Measurements from ENCODE around the gene TTBK2.

TTBK2 gene

DNA sequence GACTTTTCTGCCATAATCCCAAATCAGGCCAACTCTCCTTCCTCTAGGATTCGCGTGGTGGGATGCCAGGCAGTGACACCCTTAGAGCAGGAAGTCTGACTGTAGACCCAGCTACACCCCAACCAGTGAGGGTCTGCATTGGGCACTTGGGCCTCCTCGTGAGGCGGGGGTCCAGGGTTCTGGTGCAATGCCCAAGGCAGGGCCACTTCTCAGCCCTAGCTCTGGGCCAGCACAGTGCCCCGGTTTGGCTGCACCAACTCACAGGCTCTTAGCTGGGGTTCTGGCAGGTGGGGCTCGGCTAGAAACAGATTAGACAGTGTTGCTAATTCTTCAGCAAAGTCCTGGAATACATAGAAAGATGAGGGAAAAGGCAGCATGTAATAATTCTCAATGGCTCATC lies 196.3 kb downstream of the TTBK2 start:
- Histone ChIP-seq H3K4me3 (replicated peaks; ENCODE audit: insufficient read depth, low read length) (no peak overlapping the region), H3K27me3 (ENCODE audit: insufficient read depth, poor library complexity, severe bottlenecking) (no peaks in the 10 kb centered on the region), H3K27ac (replicated peaks) (no peak overlapping the region)
- no peak for DNase-seq (ENCODE audit: low read depth in 1 of 2, low spot score in 1 of 2)
- TF ChIP-seq SPI1 (IDR thresholded peaks at IDR 0.05; ENCODE audit: borderline replicate concordance, low read depth) = no peak
- TF ChIP-seq, protein P1, sequence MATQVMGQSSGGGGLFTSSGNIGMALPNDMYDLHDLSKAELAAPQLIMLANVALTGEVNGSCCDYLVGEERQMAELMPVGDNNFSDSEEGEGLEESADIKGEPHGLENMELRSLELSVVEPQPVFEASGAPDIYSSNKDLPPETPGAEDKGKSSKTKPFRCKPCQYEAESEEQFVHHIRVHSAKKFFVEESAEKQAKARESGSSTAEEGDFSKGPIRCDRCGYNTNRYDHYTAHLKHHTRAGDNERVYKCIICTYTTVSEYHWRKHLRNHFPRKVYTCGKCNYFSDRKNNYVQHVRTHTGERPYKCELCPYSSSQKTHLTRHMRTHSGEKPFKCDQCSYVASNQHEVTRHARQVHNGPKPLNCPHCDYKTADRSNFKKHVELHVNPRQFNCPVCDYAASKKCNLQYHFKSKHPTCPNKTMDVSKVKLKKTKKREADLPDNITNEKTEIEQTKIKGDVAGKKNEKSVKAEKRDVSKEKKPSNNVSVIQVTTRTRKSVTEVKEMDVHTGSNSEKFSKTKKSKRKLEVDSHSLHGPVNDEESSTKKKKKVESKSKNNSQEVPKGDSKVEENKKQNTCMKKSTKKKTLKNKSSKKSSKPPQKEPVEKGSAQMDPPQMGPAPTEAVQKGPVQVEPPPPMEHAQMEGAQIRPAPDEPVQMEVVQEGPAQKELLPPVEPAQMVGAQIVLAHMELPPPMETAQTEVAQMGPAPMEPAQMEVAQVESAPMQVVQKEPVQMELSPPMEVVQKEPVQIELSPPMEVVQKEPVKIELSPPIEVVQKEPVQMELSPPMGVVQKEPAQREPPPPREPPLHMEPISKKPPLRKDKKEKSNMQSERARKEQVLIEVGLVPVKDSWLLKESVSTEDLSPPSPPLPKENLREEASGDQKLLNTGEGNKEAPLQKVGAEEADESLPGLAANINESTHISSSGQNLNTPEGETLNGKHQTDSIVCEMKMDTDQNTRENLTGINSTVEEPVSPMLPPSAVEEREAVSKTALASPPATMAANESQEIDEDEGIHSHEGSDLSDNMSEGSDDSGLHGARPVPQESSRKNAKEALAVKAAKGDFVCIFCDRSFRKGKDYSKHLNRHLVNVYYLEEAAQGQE (IDR thresholded peaks at IDR 0.05; ENCODE audit: insufficient replicate concordance, low read depth) = no peak
- TF ChIP-seq GABPA (IDR thresholded peaks at IDR 0.05; ENCODE audit: low read depth) = no peak
- TF ChIP-seq POLR2AphosphoS5 (IDR thresholded peaks at IDR 0.05; ENCODE audit: low read depth) = no peak
- TF ChIP-seq, protein P2, sequence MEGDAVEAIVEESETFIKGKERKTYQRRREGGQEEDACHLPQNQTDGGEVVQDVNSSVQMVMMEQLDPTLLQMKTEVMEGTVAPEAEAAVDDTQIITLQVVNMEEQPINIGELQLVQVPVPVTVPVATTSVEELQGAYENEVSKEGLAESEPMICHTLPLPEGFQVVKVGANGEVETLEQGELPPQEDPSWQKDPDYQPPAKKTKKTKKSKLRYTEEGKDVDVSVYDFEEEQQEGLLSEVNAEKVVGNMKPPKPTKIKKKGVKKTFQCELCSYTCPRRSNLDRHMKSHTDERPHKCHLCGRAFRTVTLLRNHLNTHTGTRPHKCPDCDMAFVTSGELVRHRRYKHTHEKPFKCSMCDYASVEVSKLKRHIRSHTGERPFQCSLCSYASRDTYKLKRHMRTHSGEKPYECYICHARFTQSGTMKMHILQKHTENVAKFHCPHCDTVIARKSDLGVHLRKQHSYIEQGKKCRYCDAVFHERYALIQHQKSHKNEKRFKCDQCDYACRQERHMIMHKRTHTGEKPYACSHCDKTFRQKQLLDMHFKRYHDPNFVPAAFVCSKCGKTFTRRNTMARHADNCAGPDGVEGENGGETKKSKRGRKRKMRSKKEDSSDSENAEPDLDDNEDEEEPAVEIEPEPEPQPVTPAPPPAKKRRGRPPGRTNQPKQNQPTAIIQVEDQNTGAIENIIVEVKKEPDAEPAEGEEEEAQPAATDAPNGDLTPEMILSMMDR (IDR thresholded peaks at IDR 0.05; ENCODE audit: insufficient read depth, low read length) = no peak

DNA sequence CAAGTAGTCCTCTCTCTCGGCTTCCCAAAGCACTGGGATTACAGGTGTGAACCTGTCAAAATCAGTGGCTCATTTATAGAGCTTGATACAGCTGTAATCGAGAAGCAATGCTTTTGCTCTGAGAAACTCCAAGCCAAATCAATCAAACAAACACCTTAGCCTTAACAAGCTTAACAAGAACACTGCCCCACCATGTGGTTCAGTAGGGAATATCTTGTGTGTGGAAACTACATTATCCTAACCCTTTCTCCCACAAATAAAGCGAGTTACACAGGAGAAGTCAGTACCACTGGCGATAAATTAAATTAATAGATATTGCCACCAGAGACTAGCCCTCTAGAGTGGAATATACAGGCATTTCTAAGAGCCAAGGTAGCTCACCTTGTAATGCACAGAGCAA lies 197.5 kb downstream of the TTBK2 start:
- no peaks in the 10 kb centered on the region for H3K27me3 ChIP-seq (ENCODE audit: insufficient read depth, poor library complexity, severe bottlenecking)
- H3K27ac ChIP-seq (replicated peaks) = no peak overlapping the region
- no peak overlapping the region for H3K4me3 ChIP-seq (replicated peaks; ENCODE audit: insufficient read depth, low read length)
- no peak for DNase-seq (ENCODE audit: low read depth in 1 of 2, low spot score in 1 of 2)
- TF ChIP-seq POLR2AphosphoS5 (IDR thresholded peaks at IDR 0.05; ENCODE audit: low read depth) = no peak
- TF ChIP-seq SPI1 (IDR thresholded peaks at IDR 0.05; ENCODE audit: borderline replicate concordance, low read depth) = no peak
- TF ChIP-seq, protein P1 (IDR thresholded peaks at IDR 0.05; ENCODE audit: insufficient replicate concordance, low read depth) = no peak
- TF ChIP-seq, protein P2 (IDR thresholded peaks at IDR 0.05; ENCODE audit: insufficient read depth, low read length) = no peak
- TF ChIP-seq GABPA (IDR thresholded peaks at IDR 0.05; ENCODE audit: low read depth) = no peak

DNA sequence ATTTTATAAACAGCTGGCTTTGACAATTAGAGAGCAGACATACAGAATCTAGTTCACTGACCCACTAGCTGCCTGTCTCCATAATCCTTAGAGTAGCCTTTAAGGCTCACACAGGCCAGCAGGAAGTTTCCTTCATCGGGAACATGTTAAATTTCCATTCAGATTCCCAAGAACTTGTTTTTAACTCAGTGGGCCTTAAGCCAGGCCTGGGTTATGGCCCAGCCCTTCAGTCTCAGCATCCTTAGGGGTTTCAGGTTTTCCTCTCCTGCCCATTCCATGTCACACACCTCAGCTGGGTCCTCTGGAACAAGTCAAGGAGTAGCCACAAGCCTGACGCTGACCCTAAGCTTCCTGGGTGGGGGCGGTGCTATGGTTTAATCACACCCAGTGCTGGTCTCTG lies 198.7 kb downstream of the TTBK2 start:
- Histone ChIP-seq H3K27ac (replicated peaks) (no peak overlapping the region), H3K4me3 (replicated peaks; ENCODE audit: insufficient read depth, low read length) (no peak overlapping the region), H3K27me3 (ENCODE audit: insufficient read depth, poor library complexity, severe bottlenecking) (no peaks in the 10 kb centered on the region)
- no peak for TF ChIP-seq GABPA (IDR thresholded peaks at IDR 0.05; ENCODE audit: low read depth)
- TF ChIP-seq SPI1 (IDR thresholded peaks at IDR 0.05; ENCODE audit: borderline replicate concordance, low read depth) = no peak
- TF ChIP-seq, protein P2 (IDR thresholded peaks at IDR 0.05; ENCODE audit: insufficient read depth, low read length) = no peak
- no peak for DNase-seq (ENCODE audit: low read depth in 1 of 2, low spot score in 1 of 2)

DNA sequence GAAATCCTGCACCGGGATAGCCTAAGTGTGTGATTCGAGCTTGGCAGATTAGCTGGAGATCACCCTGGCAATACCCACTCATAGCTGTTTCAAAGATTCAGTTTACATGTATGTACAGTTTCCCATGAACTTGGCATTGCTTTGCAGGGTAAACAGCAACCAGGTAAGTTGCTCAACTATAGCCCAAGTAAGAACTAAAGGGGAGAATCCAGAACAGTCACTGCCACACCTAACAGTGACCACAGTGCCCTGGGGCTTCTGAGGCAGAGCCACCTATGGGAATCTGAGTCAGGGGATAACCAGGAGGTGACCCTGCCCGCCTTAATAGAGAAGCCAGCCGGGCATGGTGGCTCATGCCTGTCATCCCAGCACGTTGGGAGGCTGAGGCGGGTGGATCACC lies 199.6 kb downstream of the TTBK2 start:
- no peaks in the 10 kb centered on the region for H3K27me3 ChIP-seq (ENCODE audit: insufficient read depth, poor library complexity, severe bottlenecking)
- no peak for DNase-seq (ENCODE audit: low read depth in 1 of 2, low spot score in 1 of 2)
- no peak overlapping the region for H3K4me3 ChIP-seq (replicated peaks; ENCODE audit: insufficient read depth, low read length)
- H3K27ac ChIP-seq (replicated peaks) = no peak overlapping the region
- TF ChIP-seq SPI1 (IDR thresholded peaks at IDR 0.05; ENCODE audit: borderline replicate concordance, low read depth) = no peak
